GM12878 (cell line): ENCODE measurements around the gene CD70. TPM values are rescaled to one million over a fixed set of nuclear protein-coding genes. Genes with fewer than 3 reads are reported as not detected.

Experiments
- ATAC-seq: fragments of 200-7000 bp; cut with Tn5 transposase; 3 replicates; pipeline ENCODE4 v1.9.1; 2020; ENCODE audit warnings: mild to moderate bottlenecking, moderate library complexity
- BruUV-seq: library from RNA; stranded (reverse); fragments of 400-500 nt; replicated peaks from 2 replicates; lab custom pipeline; 2021; lab: Mats Ljungman, UMichigan
- CTCF ChIA-PET: fragments of 300-600 bp; sonication (Branson Sonifier 250); formaldehyde crosslinking; extraction: SDS; loops from one replicate; lab custom pipeline; 2021; ENCODE audit warnings: inconsistent platforms; lab: Yijun Ruan, JAX
- POLR2A ChIA-PET: fragments of 350-600 bp; formaldehyde crosslinking; extraction: SDS; loops from one replicate; lab custom pipeline; 2021; ENCODE audit warnings: inconsistent platforms; lab: Charles Lee
- RAD21 ChIA-PET: fragments of 300-600 bp; sonication (Branson Sonifier 250); formaldehyde crosslinking; loops from one replicate; lab custom pipeline; 2023; ENCODE audit warnings: antibody characterized with exemption; ENCODE audit not compliant: unreplicated experiment; lab: Charles Lee
- SMC1A ChIA-PET: fragments of 300-600 bp; sonication (Branson Sonifier 250); formaldehyde crosslinking; loops from one replicate; lab custom pipeline; 2023; ENCODE audit not compliant: unreplicated experiment, uncharacterized antibody; lab: Charles Lee
- DNase-seq: peaks from one replicate; pipeline ENCODE4 v3.0.0-alpha.2; 2011; ENCODE audit warnings: low read depth, low spot score
- FAIRE-seq: peaks from 3 replicates; lab custom pipeline; 2011; peaks lifted over from hg19 to GRCh38; lab: Jason Lieb, UNC
- H2AFZ ChIP-seq: 2 replicates; pipeline ENCODE4 v1.6.0; 2011; ENCODE audit warnings: low read depth, low read length, control low read depth; ENCODE audit not compliant: control insufficient read depth
- H3K27ac ChIP-seq: 2 replicates; pipeline ENCODE4 v1.5.1; 2011; ENCODE audit warnings: control low read depth; ENCODE audit not compliant: control insufficient read depth, insufficient read depth
- H3K27me3 ChIP-seq, 2 experiments: replicated peaks in 1 of 2; 2 replicates each; pipeline versions ENCODE4 v1.6.0 to v1.6.1; 2011; ENCODE audit warnings: low read length in 1 of 2; ENCODE audit not compliant: control insufficient read depth in 2 of 2, insufficient read depth in 2 of 2
- H3K36me3 ChIP-seq, 2 experiments: 2 replicates each; pipeline ENCODE4 v1.5.1; 2011; ENCODE audit warnings: low read length in 1 of 2; ENCODE audit not compliant: control insufficient read depth in 2 of 2, insufficient read depth in 2 of 2
- H3K4me1 ChIP-seq: 2 replicates; pipeline ENCODE4 v1.6.1; 2011; ENCODE audit warnings: mild to moderate bottlenecking, low read length, moderate library complexity, mixed read lengths; ENCODE audit not compliant: control insufficient read depth, insufficient read depth
- H3K4me2 ChIP-seq: 2 replicates; pipeline ENCODE4 v1.6.0; 2011; ENCODE audit warnings: control low read depth; ENCODE audit not compliant: control insufficient read depth, insufficient read depth
- H3K4me3 ChIP-seq: fragments of 200-600 bp; sonication (generic); 2 replicates; pipeline ENCODE4 v1.5.1; 2016
- H3K79me2 ChIP-seq: 2 replicates; pipeline ENCODE4 v1.6.0; 2011; ENCODE audit warnings: low read length; ENCODE audit not compliant: control insufficient read depth, insufficient read depth
- H3K9ac ChIP-seq: 2 replicates; pipeline ENCODE4 v1.8.0; 2011; ENCODE audit warnings: low read length, control low read depth, mixed read lengths; ENCODE audit not compliant: control insufficient read depth, insufficient read depth
- H3K9me3 ChIP-seq: replicated peaks from 3 replicates; pipeline ENCODE4 v1.5.1; 2011; ENCODE audit warnings: mild to moderate bottlenecking, low read length; ENCODE audit not compliant: control insufficient read depth, insufficient read depth
- H4K20me1 ChIP-seq: 2 replicates; pipeline ENCODE4 v1.6.0; 2011; ENCODE audit not compliant: control insufficient read depth, insufficient read depth
- CREB1 ChIP-seq: IDR thresholded peaks from 2 replicates; pipeline ENCODE4 v1.6.1; 2012; ENCODE audit warnings: low read depth, mild to moderate bottlenecking, inconsistent platforms
- FOXM1 ChIP-seq: IDR thresholded peaks from 2 replicates; pipeline ENCODE4 v1.6.1; 2012; ENCODE audit warnings: low read depth, mild to moderate bottlenecking, inconsistent platforms, low read length, moderate library complexity
- IKZF1 ChIP-seq: fragments of 450-650 bp; conservative IDR thresholded peaks from 2 replicates; pipeline ENCODE4 v1.6.1; 2017; ENCODE audit warnings: antibody characterized with exemption, mild to moderate bottlenecking
- PAX8 ChIP-seq: fragments of 450-650 bp; IDR thresholded peaks from 2 replicates; pipeline ENCODE4 v1.6.1; 2017; ENCODE audit warnings: mild to moderate bottlenecking, moderate library complexity
- SMC3 ChIP-seq: IDR thresholded peaks from 2 replicates; pipeline ENCODE4 v1.6.1; 2011; ENCODE audit warnings: low read length, improper control_type of control experiment, borderline replicate concordance
- YY1 ChIP-seq: IDR thresholded peaks from 2 replicates; pipeline ENCODE4 v1.6.1; 2011; ENCODE audit warnings: low read depth, mild to moderate bottlenecking, low read length
- WGBS: methylation state at CpG from one replicate; pipeline ENCODE4 v1.1.6; 2016; ENCODE audit warnings: low lambda C conversion rate; ENCODE audit not compliant: insufficient replicate concordance, insufficient coverage; ENCODE audit errors: missing lambda C conversion rate; 5-methylcytosine and 5-hydroxymethylcytosine counted together
- in situ Hi-C: fragments of 300-500 bp; cut with MboI; formaldehyde crosslinking; loops from 9 replicates; pipeline ENCODE4 v1.14.3; 2018; ENCODE audit warnings: mixed read lengths
- intact Hi-C: fragments of 100-400 bp; cut with micrococcal nuclease; formaldehyde crosslinking; loops from one replicate; pipeline ENCODE4 v1.14.2; 2022; ENCODE audit not compliant: unreplicated experiment
- polyA plus RNA-seq, 11 experiments: library from polyadenylated mRNA; depleted of rRNA in 4 of 11; unstranded in 6 of 11; stranded (reverse) in 5 of 11; fragments of >200 nt; fragmentation: Nextera tagmentation in 4 of 11; fragmentation: Illumina TruSeq in 1 of 11; extraction: Ambion mirVana in 4 of 11; extraction: Trizol in 1 of 11; gene quantifications; 1 replicate in 1 of 11; 2 replicates in 10 of 11; pipeline versions ENCODE4 v1.2.1 to v1.2.3, GENCODE V29; 2011 to 2016; ENCODE audit warnings: inconsistent platforms in 2 of 11, missing spikeins in 2 of 11, low read depth in 1 of 11
- total RNA-seq, 4 experiments: library from RNA; depleted of rRNA in 3 of 4; stranded (reverse); fragments of >200 nt in 3 of 4; fragmentation: Illumina TruSeq in 1 of 4; extraction: Trizol in 1 of 4; gene quantifications; 2 replicates each; pipeline versions ENCODE4 v1.2.1 to v1.2.3, GENCODE V29; 2013 to 2021
- TF ChIP-seq, protein P1 (sequence below): fragments of 450-650 bp; IDR thresholded peaks from 2 replicates; pipeline ENCODE4 v1.6.1; 2017; ENCODE audit warnings: mild to moderate bottlenecking, moderate library complexity
- TF ChIP-seq, protein P2 (sequence below): IDR thresholded peaks from 2 replicates; pipeline ENCODE4 v1.6.1; 2012; ENCODE audit warnings: improper control_type of control experiment, low read depth, low read length; ENCODE audit not compliant: insufficient replicate concordance

Gene CD70
- total and polyA plus RNA-seq, 10 of the 15 experiments (the other 5 are each of a cell fraction or from before 2014, with no cell fraction given) = 16.4 to 441 (median 265) TPM

DNA sequence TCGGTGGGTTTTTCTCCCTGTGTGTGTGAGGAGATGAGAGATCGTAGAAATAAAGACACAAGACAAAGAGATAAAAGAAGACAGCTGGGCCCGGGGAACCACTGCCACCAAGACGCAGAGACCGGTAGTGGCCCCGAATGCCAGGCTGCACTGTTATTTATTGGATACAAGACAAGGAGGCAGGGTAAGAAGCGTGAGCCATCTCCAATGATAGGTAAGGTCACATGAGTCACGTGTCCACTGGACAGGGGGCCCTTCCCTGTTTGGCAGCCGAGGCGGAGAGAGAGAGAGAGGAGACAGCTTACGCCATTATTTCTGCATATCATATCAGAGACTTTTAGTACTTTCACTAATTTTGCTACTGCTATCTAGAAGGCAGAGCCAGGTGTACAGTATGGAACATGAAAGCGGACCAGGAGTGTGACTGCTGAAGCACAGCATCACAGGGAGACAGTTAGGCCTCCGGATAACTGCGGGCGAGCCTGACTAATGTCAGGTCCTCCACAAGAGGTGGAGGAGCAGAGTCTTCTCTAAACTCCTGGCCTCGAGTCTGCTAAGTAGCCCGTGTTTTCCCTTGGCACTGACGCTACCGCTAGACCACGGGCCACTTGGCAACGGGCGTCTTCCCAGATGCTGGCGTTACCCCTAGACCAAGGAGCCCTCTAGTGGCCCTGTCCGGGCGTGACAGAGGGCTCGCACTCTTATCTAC lies 42.0 kb upstream of the CD70 start (continued):
- TF ChIP-seq IKZF1 (peak; percentile 80), SMC3 (peak; percentile 70)
- TF ChIP-seq, protein P1, sequence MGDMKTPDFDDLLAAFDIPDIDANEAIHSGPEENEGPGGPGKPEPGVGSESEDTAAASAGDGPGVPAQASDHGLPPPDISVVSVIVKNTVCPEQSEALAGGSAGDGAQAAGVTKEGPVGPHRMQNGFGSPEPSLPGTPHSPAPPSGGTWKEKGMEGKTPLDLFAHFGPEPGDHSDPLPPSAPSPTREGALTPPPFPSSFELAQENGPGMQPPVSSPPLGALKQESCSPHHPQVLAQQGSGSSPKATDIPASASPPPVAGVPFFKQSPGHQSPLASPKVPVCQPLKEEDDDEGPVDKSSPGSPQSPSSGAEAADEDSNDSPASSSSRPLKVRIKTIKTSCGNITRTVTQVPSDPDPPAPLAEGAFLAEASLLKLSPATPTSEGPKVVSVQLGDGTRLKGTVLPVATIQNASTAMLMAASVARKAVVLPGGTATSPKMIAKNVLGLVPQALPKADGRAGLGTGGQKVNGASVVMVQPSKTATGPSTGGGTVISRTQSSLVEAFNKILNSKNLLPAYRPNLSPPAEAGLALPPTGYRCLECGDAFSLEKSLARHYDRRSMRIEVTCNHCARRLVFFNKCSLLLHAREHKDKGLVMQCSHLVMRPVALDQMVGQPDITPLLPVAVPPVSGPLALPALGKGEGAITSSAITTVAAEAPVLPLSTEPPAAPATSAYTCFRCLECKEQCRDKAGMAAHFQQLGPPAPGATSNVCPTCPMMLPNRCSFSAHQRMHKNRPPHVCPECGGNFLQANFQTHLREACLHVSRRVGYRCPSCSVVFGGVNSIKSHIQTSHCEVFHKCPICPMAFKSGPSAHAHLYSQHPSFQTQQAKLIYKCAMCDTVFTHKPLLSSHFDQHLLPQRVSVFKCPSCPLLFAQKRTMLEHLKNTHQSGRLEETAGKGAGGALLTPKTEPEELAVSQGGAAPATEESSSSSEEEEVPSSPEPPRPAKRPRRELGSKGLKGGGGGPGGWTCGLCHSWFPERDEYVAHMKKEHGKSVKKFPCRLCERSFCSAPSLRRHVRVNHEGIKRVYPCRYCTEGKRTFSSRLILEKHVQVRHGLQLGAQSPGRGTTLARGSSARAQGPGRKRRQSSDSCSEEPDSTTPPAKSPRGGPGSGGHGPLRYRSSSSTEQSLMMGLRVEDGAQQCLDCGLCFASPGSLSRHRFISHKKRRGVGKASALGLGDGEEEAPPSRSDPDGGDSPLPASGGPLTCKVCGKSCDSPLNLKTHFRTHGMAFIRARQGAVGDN = 0 out of 2 replicates have a peak, but pooled peaks have one; percentile 13
- TF ChIP-seq, all 136 proteins: peak for 17; not testable (repeated sequence) for 119

DNA sequence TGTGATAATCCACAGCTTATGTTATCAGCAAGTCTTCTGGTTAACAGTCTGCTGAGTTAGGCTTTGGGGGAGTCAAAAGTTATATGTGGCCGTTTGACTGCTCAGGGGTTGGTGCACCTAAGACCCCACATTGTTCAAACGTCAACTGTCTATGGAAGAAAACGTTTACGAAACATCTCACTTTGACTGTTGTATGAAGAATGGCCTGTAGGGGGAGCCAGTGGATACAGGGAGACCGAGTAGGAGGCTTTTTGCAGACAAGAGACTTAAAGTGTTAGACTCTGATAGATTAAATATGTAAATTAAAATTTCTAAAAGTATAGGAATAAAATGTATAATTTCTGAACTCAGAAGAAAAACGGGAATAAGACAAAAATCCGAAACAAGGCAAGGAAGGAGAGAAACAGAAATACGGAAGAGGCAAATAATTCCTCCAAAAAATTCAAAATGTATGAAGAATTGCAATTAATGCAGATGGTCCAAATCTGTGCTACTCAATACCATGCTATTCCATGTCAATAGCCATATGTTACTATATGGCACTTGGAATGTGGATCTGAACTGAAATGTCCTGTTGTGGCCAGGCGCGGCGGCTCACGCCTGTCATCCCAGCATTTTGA lies 41.2 kb upstream of the CD70 start:
- no TSS peak for BruUV-seq
- peaks cover 12% of the 10 kb centered on the region for H3K4me1 ChIP-seq
- peak overlapping the region; percentile 3; the same call in 1 of the 2 replicates for H3K4me2 ChIP-seq
- CTCF ChIA-PET = interaction anchor here (0.6 to 4.1 kb wide), 41 partner anchors 8 to 506 kb away, joined by 3 to 46 read pairs (median 5); partner anchors contain the start of genes ALKBH7, DENND1C, GPR108 and SH2D3A
- peak; percentile 89 for FAIRE-seq
- 37% methylated on average over 12 of the region's 12 CpGs for WGBS
- H3K36me3 ChIP-seq = no peaks in the 10 kb centered on the region
- H2AFZ ChIP-seq = no peak overlapping the region; the same call in 1 of the 2 replicates
- H3K9ac ChIP-seq = no peak overlapping the region
- no peaks in the 10 kb centered on the region for H3K79me2 ChIP-seq
- H3K4me3 ChIP-seq = no peak overlapping the region
- H4K20me1 ChIP-seq = no peaks in the 10 kb centered on the region
- in situ Hi-C loops (loop anchor here (5.0 kb wide), 1 partner anchor 230 kb away; no protein-coding TSS in a partner anchor), intact Hi-C loops (loop anchor here (1.0 to 5.0 kb wide), 4 partner anchors 39 to 120 kb away; partner anchors contain the start of genes CD70 and TNFSF14)
- SMC1A ChIA-PET = interaction anchor here (0.6 to 4.6 kb wide), 28 partner anchors 9 to 231 kb away, joined by 3 to 25 read pairs (median 7); partner anchors contain the start of genes GPR108 and VAV1
- peaks cover 2% of the 10 kb centered on the region; the same call in 2 of the 3 replicates for H3K9me3 ChIP-seq
- H3K27ac ChIP-seq = peak overlapping the region; percentile 53
- DNase-seq = peak; percentile 84
- RAD21 ChIA-PET = interaction anchor here (0.6 to 4.3 kb wide), 25 partner anchors 23 to 231 kb away, joined by 3 to 43 read pairs (median 5); partner anchors contain the start of genes CD70, GPR108 and TNFSF14
- peak; percentile 82 for ATAC-seq
- no peaks in the 10 kb centered on the region for H3K27me3 ChIP-seq
- POLR2A ChIA-PET = interaction anchor here (0.5 to 1.6 kb wide), 13 partner anchors 9 to 144 kb away, joined by 3 to 6 read pairs (median 3); partner anchors contain the start of gene TNFSF9
- TF ChIP-seq SMC3 (peak; percentile 74; the same call in 1 of the 2 replicates), CREB1 (0 out of 2 replicates have a peak, but pooled peaks have one; percentile 39), PAX8 (no peak), YY1 (peak; percentile 47; the same call in 1 of the 2 replicates), FOXM1 (peak; percentile 60; the same call in 1 of the 2 replicates)
- TF ChIP-seq, protein P2, sequence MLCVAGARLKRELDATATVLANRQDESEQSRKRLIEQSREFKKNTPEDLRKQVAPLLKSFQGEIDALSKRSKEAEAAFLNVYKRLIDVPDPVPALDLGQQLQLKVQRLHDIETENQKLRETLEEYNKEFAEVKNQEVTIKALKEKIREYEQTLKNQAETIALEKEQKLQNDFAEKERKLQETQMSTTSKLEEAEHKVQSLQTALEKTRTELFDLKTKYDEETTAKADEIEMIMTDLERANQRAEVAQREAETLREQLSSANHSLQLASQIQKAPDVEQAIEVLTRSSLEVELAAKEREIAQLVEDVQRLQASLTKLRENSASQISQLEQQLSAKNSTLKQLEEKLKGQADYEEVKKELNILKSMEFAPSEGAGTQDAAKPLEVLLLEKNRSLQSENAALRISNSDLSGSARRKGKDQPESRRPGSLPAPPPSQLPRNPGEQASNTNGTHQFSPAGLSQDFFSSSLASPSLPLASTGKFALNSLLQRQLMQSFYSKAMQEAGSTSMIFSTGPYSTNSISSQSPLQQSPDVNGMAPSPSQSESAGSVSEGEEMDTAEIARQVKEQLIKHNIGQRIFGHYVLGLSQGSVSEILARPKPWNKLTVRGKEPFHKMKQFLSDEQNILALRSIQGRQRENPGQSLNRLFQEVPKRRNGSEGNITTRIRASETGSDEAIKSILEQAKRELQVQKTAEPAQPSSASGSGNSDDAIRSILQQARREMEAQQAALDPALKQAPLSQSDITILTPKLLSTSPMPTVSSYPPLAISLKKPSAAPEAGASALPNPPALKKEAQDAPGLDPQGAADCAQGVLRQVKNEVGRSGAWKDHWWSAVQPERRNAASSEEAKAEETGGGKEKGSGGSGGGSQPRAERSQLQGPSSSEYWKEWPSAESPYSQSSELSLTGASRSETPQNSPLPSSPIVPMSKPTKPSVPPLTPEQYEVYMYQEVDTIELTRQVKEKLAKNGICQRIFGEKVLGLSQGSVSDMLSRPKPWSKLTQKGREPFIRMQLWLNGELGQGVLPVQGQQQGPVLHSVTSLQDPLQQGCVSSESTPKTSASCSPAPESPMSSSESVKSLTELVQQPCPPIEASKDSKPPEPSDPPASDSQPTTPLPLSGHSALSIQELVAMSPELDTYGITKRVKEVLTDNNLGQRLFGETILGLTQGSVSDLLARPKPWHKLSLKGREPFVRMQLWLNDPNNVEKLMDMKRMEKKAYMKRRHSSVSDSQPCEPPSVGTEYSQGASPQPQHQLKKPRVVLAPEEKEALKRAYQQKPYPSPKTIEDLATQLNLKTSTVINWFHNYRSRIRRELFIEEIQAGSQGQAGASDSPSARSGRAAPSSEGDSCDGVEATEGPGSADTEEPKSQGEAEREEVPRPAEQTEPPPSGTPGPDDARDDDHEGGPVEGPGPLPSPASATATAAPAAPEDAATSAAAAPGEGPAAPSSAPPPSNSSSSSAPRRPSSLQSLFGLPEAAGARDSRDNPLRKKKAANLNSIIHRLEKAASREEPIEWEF = peak; percentile 39
